Measurements from ENCODE around the gene SPESP1.

SPESP1 gene

GRCh38 chr15:68900027-68900426 is 30.3 kb upstream of the SPESP1 start:
- no peak overlapping the region for H3K4me3 ChIP-seq (ENCODE audit: insufficient read depth in 1 of 2, low read depth in 1 of 2, low read length in 2 of 2)

GRCh38 chr15:68907396-68907923 is 22.9 kb upstream of the SPESP1 start:
- H3K27ac ChIP-seq (ENCODE audit: low read length, poor library complexity, severe bottlenecking): no peak overlapping the region
- H2BK12ac ChIP-seq (ENCODE audit: low read length in 2 of 2): no peak overlapping the region
- no peaks in the 10 kb centered on the region for H3K79me1 ChIP-seq (replicated peaks; ENCODE audit: low read length, poor library complexity, severe bottlenecking)
- H3K23ac ChIP-seq (ENCODE audit: low read length in 2 of 2): no peak overlapping the region
- no peak overlapping the region for H4K91ac ChIP-seq (ENCODE audit: low read length)
- H3K4me3 ChIP-seq (ENCODE audit: insufficient read depth in 1 of 2, low read depth in 1 of 2, low read length in 2 of 2): no peak overlapping the region
- H3K27me3 ChIP-seq (ENCODE audit: control insufficient read depth in 1 of 2, insufficient read depth in 1 of 2, low read length in 2 of 2): peaks cover 31 to 42% of the 10 kb centered on the region in 2 experiments
- H2BK5ac ChIP-seq (ENCODE audit: low read depth, low read length, poor library complexity, severe bottlenecking): no peak overlapping the region
- no peak overlapping the region for H3K4ac ChIP-seq (ENCODE audit: low read depth in 1 of 2, low read length in 2 of 2)
- no peak overlapping the region for H3K4me2 ChIP-seq (ENCODE audit: low read length, poor library complexity, severe bottlenecking)
- no peak overlapping the region for H2BK15ac ChIP-seq (ENCODE audit: low read depth, poor library complexity, severe bottlenecking)
- no peak overlapping the region for H2AK5ac ChIP-seq (ENCODE audit: low read length, severe bottlenecking)
- no peak for DNase-seq
- no peaks in the 10 kb centered on the region for H3K36me3 ChIP-seq (ENCODE audit: control insufficient read depth in 1 of 2, insufficient read depth in 2 of 2, low read depth in 1 of 2, low read length in 2 of 2)
- no peak overlapping the region for H2BK120ac ChIP-seq (ENCODE audit: low read depth, low read length)
- no peaks in the 10 kb centered on the region for H3K4me1 ChIP-seq (ENCODE audit: control insufficient read depth, insufficient read depth, low read depth, low read length)
- H3K9ac ChIP-seq (ENCODE audit: low read length): no peak overlapping the region
- no peak overlapping the region for H4K8ac ChIP-seq (ENCODE audit: low read length)
- WGBS: 96% methylated on average over 2 of the region's 2 CpGs
- H3K18ac ChIP-seq (ENCODE audit: low read depth in 1 of 2, low read length in 2 of 2): no peak overlapping the region
- no peak overlapping the region for H3K14ac ChIP-seq (ENCODE audit: low read length in 2 of 2)
- H3K9me3 ChIP-seq (ENCODE audit: control insufficient read depth, low read length): no peaks in the 10 kb centered on the region
- H2AFZ ChIP-seq (ENCODE audit: low read depth, low read length): no peak overlapping the region

More at GRCh38 chr15:68900027-68900426, 30.3 kb upstream of the SPESP1 start:
- Histone ChIP-seq H4K91ac (ENCODE audit: low read length) (no peak overlapping the region), H2AK5ac (ENCODE audit: low read length, severe bottlenecking) (no peak overlapping the region), H3K79me1 (replicated peaks; ENCODE audit: low read length, poor library complexity, severe bottlenecking) (no peaks in the 10 kb centered on the region), H3K23ac (ENCODE audit: low read length in 2 of 2) (no peak overlapping the region), H2AFZ (ENCODE audit: low read depth, low read length) (no peak overlapping the region), H2BK15ac (ENCODE audit: low read depth, poor library complexity, severe bottlenecking) (no peak overlapping the region), H3K9ac (ENCODE audit: low read length) (no peak overlapping the region), H4K8ac (ENCODE audit: low read length) (no peak overlapping the region), H3K27me3 (ENCODE audit: control insufficient read depth in 1 of 2, insufficient read depth in 1 of 2, low read length in 2 of 2) (peaks cover 46 to 54% of the 10 kb centered on the region in 2 experiments), H3K4me2 (ENCODE audit: low read length, poor library complexity, severe bottlenecking) (no peak overlapping the region), H3K4me1 (ENCODE audit: control insufficient read depth, insufficient read depth, low read depth, low read length) (no peaks in the 10 kb centered on the region), H2BK5ac (ENCODE audit: low read depth, low read length, poor library complexity, severe bottlenecking) (no peak overlapping the region), H3K4ac (ENCODE audit: low read depth in 1 of 2, low read length in 2 of 2) (no peak overlapping the region), H3K36me3 (ENCODE audit: control insufficient read depth in 1 of 2, insufficient read depth in 2 of 2, low read depth in 1 of 2, low read length in 2 of 2) (no peaks in the 10 kb centered on the region), H3K18ac (ENCODE audit: low read depth in 1 of 2, low read length in 2 of 2) (no peak overlapping the region), H2BK12ac (ENCODE audit: low read length in 2 of 2) (no peak overlapping the region), H3K14ac (ENCODE audit: low read length in 2 of 2) (no peak overlapping the region), H3K27ac (ENCODE audit: low read length, poor library complexity, severe bottlenecking) (no peak overlapping the region), H2BK120ac (ENCODE audit: low read depth, low read length) (no peak overlapping the region), H3K9me3 (ENCODE audit: control insufficient read depth, low read length) (no peaks in the 10 kb centered on the region)
- no peak for DNase-seq
- WGBS: 71% methylated on average over 3 of the region's 3 CpGs

GRCh38 chr15:68909601-68910100 is 20.7 kb upstream of the SPESP1 start:
- Histone ChIP-seq H2BK120ac (ENCODE audit: low read depth, low read length) (no peak overlapping the region), H2AFZ (ENCODE audit: low read depth, low read length) (no peak overlapping the region), H2AK5ac (ENCODE audit: low read length, severe bottlenecking) (no peak overlapping the region), H2BK5ac (ENCODE audit: low read depth, low read length, poor library complexity, severe bottlenecking) (no peak overlapping the region), H2BK15ac (ENCODE audit: low read depth, poor library complexity, severe bottlenecking) (no peak overlapping the region), H3K9me3 (ENCODE audit: control insufficient read depth, low read length) (no peaks in the 10 kb centered on the region), H3K18ac (ENCODE audit: low read depth in 1 of 2, low read length in 2 of 2) (no peak overlapping the region), H3K4ac (ENCODE audit: low read depth in 1 of 2, low read length in 2 of 2) (no peak overlapping the region), H4K8ac (ENCODE audit: low read length) (no peak overlapping the region), H3K27ac (ENCODE audit: low read length, poor library complexity, severe bottlenecking) (no peak overlapping the region), H3K36me3 (ENCODE audit: control insufficient read depth in 1 of 2, insufficient read depth in 2 of 2, low read depth in 1 of 2, low read length in 2 of 2) (no peaks in the 10 kb centered on the region), H3K4me1 (ENCODE audit: control insufficient read depth, insufficient read depth, low read depth, low read length) (no peaks in the 10 kb centered on the region), H3K23ac (ENCODE audit: low read length in 2 of 2) (no peak overlapping the region), H3K27me3 (ENCODE audit: control insufficient read depth in 1 of 2, insufficient read depth in 1 of 2, low read length in 2 of 2) (peaks cover 22 to 29% of the 10 kb centered on the region in 2 experiments), H3K9ac (ENCODE audit: low read length) (no peak overlapping the region), H2BK12ac (ENCODE audit: low read length in 2 of 2) (no peak overlapping the region), H3K14ac (ENCODE audit: low read length in 2 of 2) (no peak overlapping the region), H3K79me1 (replicated peaks; ENCODE audit: low read length, poor library complexity, severe bottlenecking) (no peaks in the 10 kb centered on the region), H4K91ac (ENCODE audit: low read length) (no peak overlapping the region), H3K4me3 (ENCODE audit: insufficient read depth in 1 of 2, low read depth in 1 of 2, low read length in 2 of 2) (no peak overlapping the region), H3K4me2 (ENCODE audit: low read length, poor library complexity, severe bottlenecking) (no peak overlapping the region)
- no peak for DNase-seq

DNA sequence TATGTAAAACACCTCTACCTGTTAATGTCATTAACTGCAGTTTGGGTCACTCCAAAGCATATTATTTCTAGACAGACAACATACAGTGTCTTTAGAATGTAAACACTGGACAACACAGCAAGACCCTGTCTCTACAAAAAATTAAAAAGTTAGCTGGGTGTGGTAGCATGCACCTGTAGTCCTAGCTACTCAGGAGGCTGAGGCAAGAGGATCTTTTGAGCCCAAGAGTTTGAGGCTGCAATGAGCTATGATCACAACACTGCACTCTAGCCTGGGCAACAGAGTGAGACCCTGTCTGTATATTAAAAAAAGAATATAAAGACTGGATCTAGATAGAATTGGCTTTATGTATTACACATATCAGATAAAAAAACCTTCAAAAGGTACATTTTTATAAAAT is 20.0 kb upstream of the SPESP1 start:
- Histone ChIP-seq H3K18ac (ENCODE audit: low read depth in 1 of 2, low read length in 2 of 2) (no peak overlapping the region), H3K4me1 (ENCODE audit: control insufficient read depth, insufficient read depth, low read depth, low read length) (no peaks in the 10 kb centered on the region), H3K4me2 (ENCODE audit: low read length, poor library complexity, severe bottlenecking) (no peak overlapping the region), H2BK120ac (ENCODE audit: low read depth, low read length) (no peak overlapping the region), H3K4me3 (ENCODE audit: insufficient read depth in 1 of 2, low read depth in 1 of 2, low read length in 2 of 2) (no peak overlapping the region), H2AK5ac (ENCODE audit: low read length, severe bottlenecking) (no peak overlapping the region), H4K8ac (ENCODE audit: low read length) (no peak overlapping the region), H3K4ac (ENCODE audit: low read depth in 1 of 2, low read length in 2 of 2) (no peak overlapping the region), H2BK15ac (ENCODE audit: low read depth, poor library complexity, severe bottlenecking) (no peak overlapping the region), H3K27me3 (ENCODE audit: control insufficient read depth in 1 of 2, insufficient read depth in 1 of 2, low read length in 2 of 2) (peaks cover 22 to 29% of the 10 kb centered on the region in 2 experiments), H3K23ac (ENCODE audit: low read length in 2 of 2) (no peak overlapping the region), H3K14ac (ENCODE audit: low read length in 2 of 2) (no peak overlapping the region), H3K9me3 (ENCODE audit: control insufficient read depth, low read length) (no peaks in the 10 kb centered on the region), H3K27ac (ENCODE audit: low read length, poor library complexity, severe bottlenecking) (no peak overlapping the region), H4K91ac (ENCODE audit: low read length) (no peak overlapping the region), H3K36me3 (ENCODE audit: control insufficient read depth in 1 of 2, insufficient read depth in 2 of 2, low read depth in 1 of 2, low read length in 2 of 2) (no peaks in the 10 kb centered on the region), H2BK12ac (ENCODE audit: low read length in 2 of 2) (no peak overlapping the region), H3K9ac (ENCODE audit: low read length) (no peak overlapping the region), H3K79me1 (replicated peaks; ENCODE audit: low read length, poor library complexity, severe bottlenecking) (no peaks in the 10 kb centered on the region), H2BK5ac (ENCODE audit: low read depth, low read length, poor library complexity, severe bottlenecking) (no peak overlapping the region), H2AFZ (ENCODE audit: low read depth, low read length) (no peak overlapping the region)
- no peak for DNase-seq
